GM10248 (cell line): ENCODE measurements around the gene BCO2.

Experiments used
- CTCF ChIA-PET: fragments of 300-600 bp; sonication (Branson Sonifier 250); formaldehyde crosslinking; extraction: SDS; loops from one replicate; lab custom pipeline; 2021; ENCODE audit warnings: antibody characterized with exemption; lab: Yijun Ruan, JAX
- POLR2A ChIA-PET: fragments of 350-650 bp; sonication (Branson Sonifier 250); formaldehyde crosslinking; extraction: SDS; loops from one replicate; lab custom pipeline; 2020; ENCODE audit warnings: antibody characterized with exemption; lab: Yijun Ruan, JAX
- DNase-seq: peaks from one replicate; pipeline ENCODE4 v3.0.0; 2012; ENCODE audit errors: extremely low spot score
- TF ChIP-seq, protein P1 (sequence below): IDR thresholded peaks from 2 replicates; pipeline ENCODE4 v1.5.1; 2012; ENCODE audit warnings: mild to moderate bottlenecking, low read depth; ENCODE audit errors: extremely low read depth, missing control alignments, control extremely low read depth

The BCO2 gene

DNA sequence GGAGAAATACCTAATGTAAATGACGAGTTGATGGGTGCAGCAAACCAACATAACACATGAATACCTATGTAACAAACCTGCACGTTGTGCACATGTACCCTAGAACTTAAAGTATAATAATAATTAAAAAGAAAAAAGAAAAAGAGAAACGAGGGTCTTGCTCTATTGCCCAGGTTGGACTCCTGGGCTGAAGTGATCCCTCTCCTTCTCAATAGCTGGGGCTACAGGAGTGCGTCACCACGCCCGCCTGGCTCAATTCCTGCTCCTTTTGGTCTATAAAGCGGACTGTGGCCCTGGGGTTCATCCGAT is 50.4 kb downstream of the BCO2 start:
- TF ChIP-seq, protein P1, sequence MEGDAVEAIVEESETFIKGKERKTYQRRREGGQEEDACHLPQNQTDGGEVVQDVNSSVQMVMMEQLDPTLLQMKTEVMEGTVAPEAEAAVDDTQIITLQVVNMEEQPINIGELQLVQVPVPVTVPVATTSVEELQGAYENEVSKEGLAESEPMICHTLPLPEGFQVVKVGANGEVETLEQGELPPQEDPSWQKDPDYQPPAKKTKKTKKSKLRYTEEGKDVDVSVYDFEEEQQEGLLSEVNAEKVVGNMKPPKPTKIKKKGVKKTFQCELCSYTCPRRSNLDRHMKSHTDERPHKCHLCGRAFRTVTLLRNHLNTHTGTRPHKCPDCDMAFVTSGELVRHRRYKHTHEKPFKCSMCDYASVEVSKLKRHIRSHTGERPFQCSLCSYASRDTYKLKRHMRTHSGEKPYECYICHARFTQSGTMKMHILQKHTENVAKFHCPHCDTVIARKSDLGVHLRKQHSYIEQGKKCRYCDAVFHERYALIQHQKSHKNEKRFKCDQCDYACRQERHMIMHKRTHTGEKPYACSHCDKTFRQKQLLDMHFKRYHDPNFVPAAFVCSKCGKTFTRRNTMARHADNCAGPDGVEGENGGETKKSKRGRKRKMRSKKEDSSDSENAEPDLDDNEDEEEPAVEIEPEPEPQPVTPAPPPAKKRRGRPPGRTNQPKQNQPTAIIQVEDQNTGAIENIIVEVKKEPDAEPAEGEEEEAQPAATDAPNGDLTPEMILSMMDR, result no peak
- no peak for DNase-seq
- POLR2A ChIA-PET, result interaction anchor here (1.0 kb wide), 1 partner anchor 55 kb away, joined by 3 read pairs; no protein-coding TSS in a partner anchor
- CTCF ChIA-PET, result interaction anchor here (1.8 to 3.5 kb wide), 2 partner anchors 45 to 55 kb away, joined by 4 to 29 read pairs; no protein-coding TSS in a partner anchor

DNA sequence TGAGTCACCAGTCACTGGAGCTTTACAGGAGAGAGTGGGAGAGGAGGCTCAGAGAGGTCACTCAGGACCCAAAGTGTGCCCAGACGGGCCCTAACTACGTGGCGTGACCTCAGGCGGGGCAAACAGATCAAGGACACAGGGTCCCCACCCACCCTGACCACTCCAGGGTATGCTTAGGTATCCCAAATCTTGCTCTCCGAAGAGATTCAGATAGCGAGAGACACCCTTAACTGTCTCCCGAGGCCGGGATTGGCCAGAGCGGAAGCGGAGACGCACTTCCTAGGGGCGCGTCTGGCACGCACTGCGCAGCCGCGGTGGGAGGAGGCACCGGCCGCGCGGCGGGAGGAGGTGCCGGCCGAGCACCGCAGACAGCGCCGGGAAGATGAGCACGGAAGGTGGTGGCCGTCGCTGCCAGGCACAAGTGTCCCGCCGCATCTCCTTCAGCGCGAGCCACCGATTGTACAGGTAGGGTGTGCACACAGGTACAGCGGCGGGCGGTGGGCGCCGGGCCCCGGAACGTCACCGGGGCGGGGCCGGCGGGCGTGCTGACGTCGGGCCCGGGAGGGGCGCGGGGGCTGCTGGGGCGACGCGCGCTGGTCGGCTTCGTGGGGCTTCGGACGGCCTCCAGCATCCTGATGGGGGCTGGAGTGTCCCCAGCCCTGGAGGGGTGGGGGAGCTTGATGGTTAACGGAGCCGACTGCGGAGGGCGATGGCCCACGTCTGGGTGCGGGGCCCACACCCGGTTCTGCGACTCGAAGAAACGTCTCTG is 50.9 kb downstream of the BCO2 start, which contains the start of gene PTS:
TSS of gene PTS (plus strand) at position 367 of the 769 bp plus-strand sequence. CDS start at position 383, 16 bp downstream.
- DNase-seq, result peak; percentile 96
- ChIA-PET CTCF (interaction anchor here (1.8 to 3.5 kb wide), 2 partner anchors 45 to 54 kb away, joined by 4 to 29 read pairs; no protein-coding TSS in a partner anchor), POLR2A (interaction anchor here (1.0 kb wide), 1 partner anchor 54 kb away, joined by 3 read pairs; no protein-coding TSS in a partner anchor)
- TF ChIP-seq, protein P1, result no peak

DNA sequence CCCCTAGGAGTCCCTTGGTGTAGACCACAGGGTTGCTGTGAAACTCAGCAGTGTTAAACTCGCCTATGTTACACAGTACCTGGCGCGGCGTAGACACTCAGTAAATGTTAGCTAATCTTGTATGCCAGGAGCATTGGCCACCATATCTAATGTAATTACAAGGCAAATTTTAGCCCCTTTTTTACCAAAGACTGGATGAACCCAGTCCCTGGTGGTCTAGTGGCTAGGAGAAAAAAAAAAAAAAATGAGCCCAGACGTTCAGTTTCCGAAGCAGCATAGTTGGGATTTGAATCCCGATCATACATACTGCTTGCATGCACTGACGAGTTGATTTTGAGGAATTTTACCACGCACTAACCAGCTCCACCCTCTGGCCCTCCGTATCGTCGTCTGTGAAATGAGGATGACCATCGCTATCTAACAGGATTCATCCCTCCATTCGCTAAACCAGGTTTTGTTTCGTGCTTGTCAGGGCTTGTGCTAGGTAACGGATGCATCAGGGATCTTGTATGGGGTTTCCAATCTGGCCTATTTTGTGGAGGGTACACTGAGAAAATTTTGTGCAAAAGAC is 51.6 kb downstream of the BCO2 start:
- ChIA-PET POLR2A (interaction anchor here (0.7 kb wide), 1 partner anchor 296 kb away, joined by 4 read pairs; no protein-coding TSS in a partner anchor), CTCF (interaction anchor here (1.8 to 3.5 kb wide), 2 partner anchors 44 to 53 kb away, joined by 4 to 29 read pairs; no protein-coding TSS in a partner anchor)
- TF ChIP-seq, protein P1, result no peak
- DNase-seq, result no peak

DNA sequence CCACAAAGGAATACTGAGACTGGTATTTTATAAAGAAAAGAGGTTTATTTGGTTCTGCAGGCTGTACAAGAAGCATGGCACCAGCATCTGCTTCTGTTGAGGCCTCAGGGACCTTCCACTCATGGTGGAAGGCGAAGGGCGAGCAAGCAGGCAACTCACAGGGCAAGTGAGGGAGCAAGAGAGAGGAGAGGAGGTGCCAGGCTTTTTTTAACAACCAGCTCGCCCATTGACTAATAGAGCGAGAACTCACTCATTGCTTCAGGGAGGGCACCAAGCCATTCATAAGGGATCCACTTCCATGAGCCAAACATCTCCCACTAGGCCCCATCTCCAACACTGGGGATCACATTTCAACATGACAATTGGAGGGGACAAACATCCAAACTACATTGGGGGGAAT is 52.2 kb downstream of the BCO2 start:
- TF ChIP-seq, protein P1, result no peak
- CTCF ChIA-PET, result interaction anchor here (0.7 to 3.5 kb wide), 4 partner anchors 12 to 1063 kb away, joined by 3 to 29 read pairs (median 4); no protein-coding TSS in a partner anchor
- DNase-seq, result no peak
- POLR2A ChIA-PET, result interaction anchor here (0.7 kb wide), 1 partner anchor 296 kb away, joined by 4 read pairs; no protein-coding TSS in a partner anchor

DNA sequence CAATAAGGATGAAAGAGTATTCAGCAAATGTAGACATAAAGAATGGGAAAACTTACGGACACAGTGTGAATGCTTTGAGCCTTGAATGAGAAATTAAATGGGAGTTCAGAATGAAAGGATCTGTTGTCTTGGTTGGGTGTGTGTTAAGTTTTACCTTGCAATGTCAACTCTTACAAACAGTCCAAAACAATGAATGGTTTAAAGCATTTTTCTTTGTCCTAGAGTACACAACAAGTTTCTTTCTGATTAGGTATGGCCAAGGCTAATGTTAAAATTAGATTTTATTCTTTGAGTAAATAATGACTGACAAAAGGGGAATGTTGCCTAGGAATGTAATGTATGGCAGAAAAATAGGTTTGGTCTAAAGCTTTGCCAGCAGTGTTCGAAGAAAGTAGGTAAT is 53.4 kb downstream of the BCO2 start:
- ChIA-PET CTCF (interaction anchor here (1.5 to 4.9 kb wide), 3 partner anchors 13 to 52 kb away, joined by 3 to 29 read pairs (median 29); no protein-coding TSS in a partner anchor), POLR2A (no interaction called here)
- TF ChIP-seq, protein P1, result no peak
- no peak for DNase-seq

DNA sequence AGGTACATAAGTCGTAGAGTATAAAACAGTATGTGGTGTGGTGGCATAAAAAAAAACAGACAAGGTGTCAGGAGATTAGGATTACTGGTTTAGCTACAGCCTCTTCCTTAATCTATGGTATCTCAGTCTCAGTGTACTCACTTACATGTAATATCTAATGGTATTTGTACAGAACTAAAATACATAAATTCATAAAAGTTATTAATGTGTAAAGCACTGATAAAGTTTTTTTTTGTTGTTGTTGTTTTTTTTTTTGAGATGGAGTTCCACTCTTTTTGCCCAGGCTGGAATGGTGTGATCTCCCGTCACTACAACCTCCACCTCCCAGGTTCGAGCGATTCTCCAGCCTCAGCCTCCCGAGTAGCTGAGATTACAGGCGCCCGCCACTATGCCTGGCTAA is 53.8 kb downstream of the BCO2 start:
- TF ChIP-seq, protein P1, result no peak
- POLR2A ChIA-PET, result no interaction called here
- no peak for DNase-seq
- CTCF ChIA-PET, result interaction anchor here (0.6 to 4.9 kb wide), 4 partner anchors 10 to 131 kb away, joined by 3 to 29 read pairs (median 3); no protein-coding TSS in a partner anchor
